Cardiac fibroblast (primary cell): Measurements from ENCODE around the gene OAF.

ENCODE experiments used
- DNase-seq, 2 donors: peaks; one replicate each; pipeline versions ENCODE4 v3.0.0 to v3.0.0-alpha.2; 2010; ENCODE audit warnings: low read depth in 2 of 2
- H3K4me3 ChIP-seq, 2 donors: replicated peaks in 1 of 2; 1 replicate in 1 of 2; 2 replicates in 1 of 2; pipeline ENCODE4 v1.5.1; 2011; ENCODE audit warnings: low read depth in 2 of 2, low read length in 2 of 2, mild to moderate bottlenecking in 2 of 2, moderate library complexity in 1 of 2
- TF ChIP-seq, protein P1 (sequence below): IDR thresholded peaks from one replicate; pipeline ENCODE4 v1.5.1; 2011; ENCODE audit warnings: low read depth, mild to moderate bottlenecking, low read length, inconsistent platforms

Gene OAF

DNA sequence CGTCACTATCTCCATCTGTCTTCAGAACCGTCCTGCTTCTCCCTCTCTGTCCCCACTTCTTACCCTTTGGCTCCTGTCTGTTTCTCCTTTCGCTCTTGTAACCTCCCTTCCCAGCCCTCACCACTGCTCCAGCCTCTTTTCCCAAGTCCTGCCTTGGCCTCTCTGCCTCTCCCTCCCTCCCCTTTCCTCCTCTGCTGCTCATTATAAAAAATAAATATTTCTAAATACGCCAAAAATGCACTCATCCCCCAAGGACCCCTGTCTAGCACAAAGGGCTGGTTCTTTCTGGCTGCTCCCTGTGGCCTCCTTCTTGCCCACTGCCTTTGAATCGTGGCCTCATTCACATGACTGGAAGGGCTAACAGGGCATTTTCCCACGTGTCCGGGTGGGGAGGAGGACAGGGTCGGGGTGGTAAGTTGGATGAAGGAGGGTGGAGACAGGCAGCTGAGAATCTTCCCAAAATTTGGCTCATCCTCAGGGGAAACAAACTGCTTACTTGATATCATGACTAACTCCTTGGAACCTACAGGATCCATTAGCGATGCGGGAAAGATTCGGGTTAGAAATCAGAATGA lies 26.4 kb upstream of the OAF start:
- TF ChIP-seq, protein P1, sequence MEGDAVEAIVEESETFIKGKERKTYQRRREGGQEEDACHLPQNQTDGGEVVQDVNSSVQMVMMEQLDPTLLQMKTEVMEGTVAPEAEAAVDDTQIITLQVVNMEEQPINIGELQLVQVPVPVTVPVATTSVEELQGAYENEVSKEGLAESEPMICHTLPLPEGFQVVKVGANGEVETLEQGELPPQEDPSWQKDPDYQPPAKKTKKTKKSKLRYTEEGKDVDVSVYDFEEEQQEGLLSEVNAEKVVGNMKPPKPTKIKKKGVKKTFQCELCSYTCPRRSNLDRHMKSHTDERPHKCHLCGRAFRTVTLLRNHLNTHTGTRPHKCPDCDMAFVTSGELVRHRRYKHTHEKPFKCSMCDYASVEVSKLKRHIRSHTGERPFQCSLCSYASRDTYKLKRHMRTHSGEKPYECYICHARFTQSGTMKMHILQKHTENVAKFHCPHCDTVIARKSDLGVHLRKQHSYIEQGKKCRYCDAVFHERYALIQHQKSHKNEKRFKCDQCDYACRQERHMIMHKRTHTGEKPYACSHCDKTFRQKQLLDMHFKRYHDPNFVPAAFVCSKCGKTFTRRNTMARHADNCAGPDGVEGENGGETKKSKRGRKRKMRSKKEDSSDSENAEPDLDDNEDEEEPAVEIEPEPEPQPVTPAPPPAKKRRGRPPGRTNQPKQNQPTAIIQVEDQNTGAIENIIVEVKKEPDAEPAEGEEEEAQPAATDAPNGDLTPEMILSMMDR: no peak
- DNase-seq: no peak
- no peak overlapping the region for H3K4me3 ChIP-seq

DNA sequence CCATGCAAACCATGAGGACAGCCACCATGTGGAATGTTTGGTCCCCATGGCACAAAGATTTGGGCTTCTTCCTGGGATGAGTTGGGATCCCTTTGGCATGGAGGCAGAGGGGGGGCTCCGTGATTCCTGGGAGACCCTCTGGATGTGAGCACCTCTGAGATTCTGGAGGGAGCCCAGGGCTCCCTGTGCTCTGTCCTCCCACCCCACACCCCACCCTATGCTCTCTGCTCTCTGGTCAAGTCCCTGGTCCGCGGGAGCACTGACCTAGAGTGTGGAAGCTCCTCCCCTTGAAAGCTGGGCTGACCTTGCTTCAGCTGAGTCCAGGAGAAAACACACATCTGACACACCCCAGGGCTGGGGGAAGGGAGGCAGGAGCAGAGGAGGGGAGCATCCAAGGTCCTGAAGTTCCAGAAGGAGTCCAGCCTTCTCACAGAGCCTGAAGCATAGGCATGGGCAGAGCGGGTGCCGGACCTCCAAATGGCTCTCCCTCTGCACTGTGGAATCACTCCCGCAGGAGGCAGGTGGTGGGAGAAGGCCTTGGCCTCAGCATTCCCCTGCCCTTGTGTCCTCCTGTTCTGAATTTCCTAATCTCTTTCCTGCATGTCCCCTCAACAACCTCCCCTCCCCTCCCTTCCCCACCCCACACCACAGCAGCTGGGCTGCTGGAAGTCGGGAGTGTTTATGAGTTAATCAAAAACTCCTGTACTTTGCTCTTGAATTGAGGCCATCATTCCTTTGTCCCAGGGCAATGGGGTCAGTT lies 25.7 kb upstream of the OAF start:
- DNase-seq: peak in 1 of 2 donors; percentile 51
- TF ChIP-seq, protein P1: no peak
- no peak overlapping the region for H3K4me3 ChIP-seq

DNA sequence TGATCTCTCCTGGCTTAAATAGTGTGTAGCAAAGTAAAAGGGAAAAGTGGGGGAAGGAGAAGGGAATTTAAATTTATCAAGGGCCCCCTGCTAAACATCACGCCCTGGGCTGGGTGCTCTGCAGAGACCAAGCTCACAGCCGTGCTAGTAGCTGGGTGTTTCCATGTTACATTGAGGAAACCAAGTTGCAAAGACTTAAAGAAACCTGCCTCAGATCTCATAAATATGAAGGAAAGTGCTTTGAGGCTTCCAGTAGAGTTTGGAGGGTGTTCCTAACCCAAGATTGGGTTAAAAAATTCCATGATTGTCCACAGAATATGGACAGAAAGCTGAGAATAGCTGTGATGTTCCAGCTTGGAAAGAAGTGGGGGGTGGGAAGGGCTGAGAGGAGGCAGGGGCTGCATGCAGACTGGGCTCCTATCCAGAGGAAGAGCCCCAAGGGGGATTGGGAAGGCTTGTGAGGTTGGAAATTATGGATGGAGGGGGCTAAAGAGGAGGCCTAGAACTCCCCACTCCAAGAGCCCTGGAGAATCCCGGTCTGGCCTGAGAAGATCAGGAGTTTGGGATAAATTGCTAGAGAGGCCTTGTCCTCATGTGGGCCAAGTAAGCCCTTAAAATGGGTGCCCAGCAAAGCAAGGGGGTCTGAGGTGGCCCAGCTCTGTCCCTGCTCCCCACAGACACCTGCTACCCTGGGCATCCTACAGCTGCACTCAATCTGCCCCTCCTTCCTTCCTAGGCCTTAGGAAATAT lies 25.0 kb upstream of the OAF start:
- TF ChIP-seq, protein P1: no peak
- no peak for DNase-seq
- no peak overlapping the region for H3K4me3 ChIP-seq

DNA sequence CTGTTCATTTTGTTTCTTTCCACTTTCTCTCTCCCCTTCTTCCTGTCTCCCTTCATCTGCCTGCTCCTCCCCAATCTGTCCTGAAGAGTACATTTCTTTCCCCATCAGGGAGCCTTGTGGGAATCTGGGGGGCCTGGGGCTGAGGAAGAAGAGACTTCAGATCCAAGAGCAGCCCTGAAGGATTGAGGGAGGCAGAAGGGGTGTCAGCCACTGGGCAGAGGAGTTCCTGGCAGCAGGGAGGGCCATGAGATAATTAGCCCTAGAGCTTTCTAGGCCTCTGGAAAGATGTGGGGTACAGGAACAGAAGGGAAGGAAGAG lies 24.4 kb upstream of the OAF start:
- TF ChIP-seq, protein P1: no peak
- no peak for DNase-seq
- H3K4me3 ChIP-seq: no peak overlapping the region

DNA sequence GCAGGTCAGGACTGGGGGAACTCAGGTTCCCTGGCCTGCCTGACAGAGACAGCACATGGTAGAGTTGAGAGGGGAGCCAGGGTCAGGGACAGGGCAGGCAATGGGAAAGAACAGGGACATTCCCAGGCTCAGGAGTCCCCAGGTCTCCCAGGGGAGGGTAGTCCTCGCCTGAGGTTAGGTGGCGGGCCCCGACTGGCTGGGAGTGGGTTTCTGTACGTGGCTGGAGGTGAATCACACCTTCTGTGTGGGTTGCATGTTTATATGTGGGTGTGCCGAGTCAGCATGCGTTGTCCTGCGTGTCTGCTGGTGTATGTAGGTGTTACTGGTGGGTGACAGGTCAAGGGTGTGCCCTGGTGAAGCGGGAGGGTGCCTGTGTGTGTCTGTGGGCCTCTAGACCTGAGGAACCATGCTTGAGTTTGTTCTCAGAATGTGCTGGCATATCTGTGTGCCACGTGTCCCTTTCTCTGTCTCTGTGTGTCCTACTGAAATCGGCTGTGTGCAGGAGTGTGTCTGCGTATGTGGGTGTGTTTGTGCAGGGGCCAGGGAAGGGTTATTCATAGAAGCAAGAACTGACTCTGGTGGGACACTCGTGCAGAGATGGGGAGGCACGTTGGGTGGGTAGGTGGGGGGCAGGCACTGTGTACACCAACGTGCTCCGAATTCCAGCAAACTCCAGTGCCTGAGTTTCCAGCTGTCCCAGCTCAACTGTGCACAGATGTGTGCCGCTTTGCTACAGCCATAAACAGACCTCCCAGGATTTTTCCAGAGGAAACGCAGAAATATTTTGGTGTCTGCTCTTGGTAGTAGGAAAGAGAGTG lies 23.8 kb upstream of the OAF start:
- no peak overlapping the region for H3K4me3 ChIP-seq
- peak in 1 of 2 donors; percentile 33 for DNase-seq
- TF ChIP-seq, protein P1: no peak

DNA sequence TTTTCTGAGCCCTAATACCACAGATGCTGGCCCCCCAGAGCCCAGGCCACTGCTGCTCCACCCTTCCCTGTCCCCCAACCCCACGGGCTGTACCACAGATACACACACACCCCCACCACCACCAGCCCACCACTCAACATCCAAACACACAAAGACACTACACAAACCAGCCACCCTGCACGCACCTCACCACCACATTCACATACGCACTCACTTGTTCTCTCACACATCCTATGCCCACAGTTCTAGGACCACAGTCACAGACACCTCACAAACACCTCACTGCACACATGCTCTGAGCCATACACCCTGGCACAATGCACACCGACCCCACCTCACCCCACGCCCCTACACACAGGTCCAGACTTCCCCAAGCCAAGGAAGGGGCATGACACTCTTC lies 22.5 kb upstream of the OAF start:
- DNase-seq: no peak
- no peak overlapping the region for H3K4me3 ChIP-seq
- TF ChIP-seq, protein P1: no peak
